GM12864 (cell line): ENCODE results near the gene IFITM5.

Source experiments
- DNase-seq: peaks from one replicate; pipeline ENCODE4 v3.0.0-alpha.2; 2011; ENCODE audit warnings: low read depth
- H3K4me3 ChIP-seq: 2 replicates; pipeline ENCODE4 v1.5.1; 2011; ENCODE audit warnings: mild to moderate bottlenecking, low read depth, low read length, control low read depth
- CTCF ChIP-seq: IDR thresholded peaks from 2 replicates; pipeline ENCODE4 v1.5.1; 2011; ENCODE audit warnings: low read depth, mild to moderate bottlenecking, moderate library complexity, low read length, control low read depth, inconsistent platforms; ENCODE audit errors: missing control alignments

Gene IFITM5

GRCh38 chr11:283405-284104 is 15.8 kb downstream of the IFITM5 start:
- no peak for DNase-seq
- H3K4me3 ChIP-seq: no peak overlapping the region
- TF ChIP-seq CTCF: no peak

- H3K4me3 ChIP-seq: no peak overlapping the region
- DNase-seq: no peak
- TF ChIP-seq CTCF: no peak
Measured at GRCh38 chr11:282630-283360, 16.5 kb downstream of the IFITM5 start.

GRCh38 chr11:282171-282570 is 17.2 kb downstream of the IFITM5 start:
- TF ChIP-seq CTCF: no peak
- no peak overlapping the region for H3K4me3 ChIP-seq
- no peak for DNase-seq

GRCh38 chr11:281486-282161 is 17.7 kb downstream of the IFITM5 start:
- H3K4me3 ChIP-seq: no peak overlapping the region
- TF ChIP-seq CTCF: no peak
- no peak for DNase-seq

DNA sequence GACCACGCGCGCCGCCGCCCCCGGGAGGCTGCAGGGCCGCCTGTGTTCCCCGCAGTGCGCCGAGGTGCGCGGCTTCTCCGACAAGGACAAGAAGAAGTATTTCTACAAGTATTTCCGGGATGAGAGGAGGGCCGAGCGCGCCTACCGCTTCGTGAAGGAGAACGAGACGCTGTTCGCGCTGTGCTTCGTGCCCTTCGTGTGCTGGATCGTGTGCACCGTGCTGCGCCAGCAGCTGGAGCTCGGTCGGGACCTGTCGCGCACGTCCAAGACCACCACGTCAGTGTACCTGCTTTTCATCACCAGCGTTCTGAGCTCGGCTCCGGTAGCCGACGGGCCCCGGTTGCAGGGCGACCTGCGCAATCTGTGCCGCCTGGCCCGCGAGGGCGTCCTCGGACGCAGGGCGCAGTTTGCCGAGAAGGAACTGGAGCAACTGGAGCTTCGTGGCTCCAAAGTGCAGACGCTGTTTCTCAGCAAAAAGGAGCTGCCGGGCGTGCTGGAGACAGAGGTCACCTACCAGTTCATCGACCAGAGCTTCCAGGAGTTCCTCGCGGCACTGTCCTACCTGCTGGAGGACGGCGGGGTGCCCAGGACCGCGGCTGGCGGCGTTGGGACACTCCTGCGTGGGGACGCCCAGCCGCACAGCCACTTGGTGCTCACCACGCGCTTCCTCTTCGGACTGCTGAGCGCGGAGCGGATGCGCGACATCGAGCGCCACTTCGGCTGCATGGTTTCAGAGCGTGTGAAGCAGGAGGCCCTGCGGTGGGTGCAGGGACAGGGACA is 18.4 kb downstream of the IFITM5 start:
- no peak for TF ChIP-seq CTCF
- DNase-seq: no peak

GRCh38 chr11:279966-280705 is 19.2 kb downstream of the IFITM5 start:
- no peak overlapping the region for H3K4me3 ChIP-seq
- no peak for TF ChIP-seq CTCF
- no peak for DNase-seq

More for the DNA sequence above, 18.4 kb downstream of the IFITM5 start:
- H3K4me3 ChIP-seq: no peak overlapping the region
